HG03558 (cell line): ENCODE measurements around the gene JMJD8.
"Not testable (repeated sequence)": the region's sequence is repeated elsewhere in the genome, so short reads cannot be mapped to it uniquely, and the experiment has no call there.

Source experiments
- ATAC-seq: cut with Tn5 transposase; IDR thresholded peaks from one replicate; pipeline ENCODE4 v1.9.1; 2021; ENCODE audit warnings: moderate number of reproducible peaks; ENCODE audit not compliant: unreplicated experiment; ENCODE audit errors: extremely low read depth

The JMJD8 gene

DNA sequence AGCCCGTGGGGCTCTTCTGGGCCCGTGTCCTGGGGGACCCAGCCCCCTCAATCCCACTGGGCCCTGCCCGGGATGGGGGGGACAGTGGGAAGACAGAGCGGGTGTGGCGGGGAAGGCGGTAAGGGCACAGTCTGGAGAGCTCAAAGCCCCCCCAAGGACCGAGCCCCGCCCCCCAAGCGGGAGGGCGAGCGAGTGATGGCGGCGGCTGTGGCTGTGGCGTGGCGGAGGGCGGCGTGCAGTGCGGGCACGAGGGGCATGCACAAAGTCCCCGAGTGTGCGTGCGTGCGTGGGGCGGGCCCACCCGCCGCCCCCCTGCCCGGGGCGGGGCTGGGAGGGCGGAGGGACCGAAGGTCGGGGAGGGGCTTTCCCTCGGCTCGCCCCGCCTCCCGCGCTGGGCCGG, 9.6 kb upstream of the JMJD8 start:
- ATAC-seq = no peak

DNA sequence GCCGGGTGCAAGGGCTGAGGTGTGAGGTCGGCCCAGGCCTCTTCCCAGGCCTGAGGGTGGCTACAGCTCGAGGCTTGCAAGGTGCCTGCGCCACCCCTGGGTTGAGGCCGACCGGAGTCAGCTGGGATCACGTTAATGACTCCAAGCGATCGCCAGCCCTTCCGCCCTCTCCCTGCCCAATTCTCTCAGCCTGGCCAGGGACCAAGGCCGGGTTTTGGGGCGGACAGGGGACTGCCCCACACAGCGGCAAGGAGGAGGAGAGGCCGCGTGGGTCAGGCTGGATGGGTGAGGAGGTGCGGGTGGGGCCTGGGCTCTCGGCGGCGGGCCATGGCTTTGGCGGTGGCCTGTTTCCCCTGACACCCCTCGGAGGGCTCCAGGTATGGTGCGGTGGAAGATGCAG, 9.2 kb upstream of the JMJD8 start:
- no peak for ATAC-seq

DNA sequence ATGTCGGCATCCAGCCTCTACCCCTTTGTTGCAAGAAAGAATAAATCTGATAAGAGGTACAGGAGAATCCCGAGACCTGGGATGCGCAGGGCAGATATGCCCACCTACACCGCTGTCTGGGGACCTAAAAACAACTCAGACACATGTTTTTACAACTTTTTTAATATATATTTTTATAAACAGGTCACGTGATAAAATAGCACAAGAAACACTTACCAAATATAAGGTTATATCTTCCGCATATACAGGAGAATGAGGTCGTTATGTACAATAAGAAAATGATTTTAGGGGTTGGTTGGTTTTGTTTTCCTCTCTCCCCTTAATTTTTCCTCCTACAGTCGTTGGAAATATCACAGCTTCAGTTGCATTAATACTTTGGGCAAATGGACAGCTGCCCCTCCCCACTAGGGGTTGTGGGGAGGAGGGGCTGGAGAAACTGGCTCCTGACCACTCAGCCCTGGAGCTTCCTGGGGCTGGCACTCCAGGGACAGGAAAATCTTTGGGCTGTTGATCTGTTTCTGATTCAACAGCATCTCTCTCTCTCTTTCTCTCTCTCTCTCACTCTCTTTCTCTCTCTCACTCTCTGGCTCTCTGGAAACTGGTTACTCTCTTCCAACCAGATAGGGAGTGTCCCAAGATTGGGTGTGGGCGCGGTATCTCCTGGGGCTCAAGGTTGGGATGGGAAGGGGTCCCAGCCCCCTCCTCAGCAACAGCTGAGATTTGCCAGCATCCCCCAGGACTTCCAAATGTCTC, 8.4 kb upstream of the JMJD8 start:
- ATAC-seq = no peak

DNA sequence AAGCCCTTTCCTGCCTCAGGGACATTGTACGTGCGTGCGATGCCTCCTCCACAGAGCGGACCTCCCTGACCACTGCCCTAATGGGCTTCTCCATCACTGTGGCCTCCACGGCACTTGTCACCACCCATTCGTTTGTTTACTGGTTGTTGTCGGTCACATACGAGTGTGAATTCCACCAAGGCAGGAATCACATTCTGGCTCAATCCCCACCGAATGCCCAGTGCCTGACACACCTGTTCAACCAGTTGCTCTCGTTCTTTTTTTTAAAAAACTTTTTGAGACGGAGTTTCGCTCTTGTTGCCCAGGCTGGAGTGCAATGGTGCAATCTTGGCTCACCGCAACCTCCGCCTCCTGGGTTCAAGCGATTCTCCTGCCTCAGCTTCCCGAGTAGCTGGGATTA, 7.1 kb upstream of the JMJD8 start:
- ATAC-seq = not testable (repeated sequence)

DNA sequence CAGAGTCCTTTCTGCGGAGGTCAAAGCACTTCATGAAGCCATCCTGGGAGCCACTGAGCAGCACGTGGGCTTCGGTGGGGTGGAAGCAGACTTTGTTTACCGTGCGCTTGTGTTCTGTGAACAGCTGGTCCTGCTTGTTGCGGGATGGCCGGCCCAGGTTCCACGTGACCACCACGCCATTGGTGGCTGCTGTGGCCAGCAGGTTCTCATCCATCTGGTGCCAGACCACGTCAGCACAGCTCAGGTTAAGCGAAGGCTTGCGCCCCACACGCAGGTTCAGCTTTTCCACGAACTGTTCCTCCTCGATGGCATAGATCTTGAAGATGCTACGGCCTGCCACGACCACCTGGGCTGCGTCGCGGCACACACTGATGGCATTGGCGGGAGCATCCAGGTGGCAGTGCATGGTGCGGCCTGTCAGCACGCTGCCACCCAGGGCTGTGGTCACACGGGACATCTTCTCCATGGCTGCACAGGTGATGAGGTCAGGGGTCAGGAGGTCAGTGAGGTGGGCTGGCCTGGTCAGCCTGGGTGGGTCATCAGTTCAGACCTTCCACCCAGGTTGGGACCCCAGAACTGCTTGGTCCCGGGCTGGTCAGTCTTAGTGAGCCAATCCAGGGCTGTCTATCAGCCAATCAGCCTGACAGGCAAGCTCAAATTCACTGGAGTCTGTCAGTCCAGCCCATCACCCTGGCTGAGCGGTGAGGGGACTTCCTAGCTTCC, 5.2 kb upstream of the JMJD8 start:
- no peak for ATAC-seq

DNA sequence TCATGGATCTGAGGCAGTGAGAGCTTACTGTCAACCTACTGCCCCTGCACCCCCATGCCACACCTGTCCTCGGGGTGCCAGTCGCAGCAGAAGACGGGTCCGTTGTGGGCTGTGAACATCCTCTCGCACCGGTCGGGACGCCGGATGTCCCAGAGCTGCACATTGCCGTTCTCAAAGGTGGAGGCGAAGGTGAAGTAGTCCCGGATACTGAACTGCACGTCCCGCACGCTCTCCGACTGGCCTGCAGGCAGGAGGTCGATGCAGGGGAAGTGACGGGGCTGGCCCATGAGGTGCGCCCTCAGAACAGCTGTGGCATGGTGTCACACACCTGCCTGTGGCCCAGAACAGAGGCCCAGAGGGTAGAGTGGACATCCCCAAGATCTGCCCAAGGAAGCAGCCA, 3.4 kb upstream of the JMJD8 start:
- no peak for ATAC-seq

DNA sequence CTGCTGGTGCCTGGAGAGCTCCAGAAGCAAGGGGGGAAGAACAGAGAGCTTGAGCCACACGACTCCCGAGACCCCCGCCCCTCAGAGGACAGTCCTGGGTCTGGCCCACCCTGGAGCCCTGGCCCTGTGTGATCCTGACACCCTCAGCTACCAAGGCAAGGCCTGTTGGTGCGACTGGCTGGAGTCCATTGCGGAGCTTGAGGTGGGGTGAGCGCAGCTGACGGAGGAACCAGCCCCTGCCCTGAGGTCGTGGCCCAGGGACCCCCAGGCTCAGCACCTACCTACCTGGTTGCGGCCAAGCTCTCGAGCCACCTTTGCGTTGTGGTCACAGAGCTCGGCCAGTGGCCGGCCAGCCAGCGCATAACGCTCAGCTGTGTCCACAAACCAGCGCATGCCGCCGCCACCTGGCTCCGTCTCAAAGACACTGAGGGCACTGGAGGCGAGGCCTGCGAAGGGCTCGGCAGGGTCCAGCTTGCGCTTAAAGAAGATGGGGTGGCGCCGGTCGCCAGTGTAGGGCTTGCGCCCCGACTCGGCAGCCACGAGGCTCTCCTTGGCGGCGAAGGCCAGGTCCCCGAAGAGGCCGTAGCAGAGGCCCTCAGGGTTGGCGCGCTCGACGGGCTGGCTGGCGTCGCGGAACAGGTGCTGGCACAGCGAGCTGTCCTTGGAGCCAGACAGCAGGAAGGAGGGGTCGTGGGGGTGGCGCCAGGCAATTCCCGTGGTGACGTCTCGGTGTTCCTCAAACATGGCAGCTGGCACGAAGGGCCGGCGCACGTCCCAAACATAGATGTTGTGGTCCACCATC, 2.5 kb upstream of the JMJD8 start:
- no peak for ATAC-seq

DNA sequence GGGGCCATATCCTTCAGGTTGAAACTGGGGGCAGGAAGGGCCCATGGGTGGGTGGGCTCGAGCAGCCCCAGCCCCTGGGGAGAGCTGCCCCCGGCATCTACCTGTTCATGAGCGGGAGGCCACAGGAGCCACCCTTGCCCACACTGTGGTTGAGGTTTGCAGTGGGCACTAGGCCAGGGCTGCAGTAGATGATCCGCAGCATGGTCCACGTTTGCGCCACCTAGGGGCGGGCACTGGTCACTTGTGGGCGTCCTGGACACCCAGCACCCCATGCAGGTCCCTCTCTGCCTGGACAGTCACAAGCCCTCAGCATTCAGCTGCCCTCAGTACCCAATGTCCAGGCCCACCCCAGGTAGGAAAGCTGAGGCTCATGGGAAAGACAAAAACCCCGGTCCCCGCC, 1.8 kb upstream of the JMJD8 start:
- no peak for ATAC-seq

DNA sequence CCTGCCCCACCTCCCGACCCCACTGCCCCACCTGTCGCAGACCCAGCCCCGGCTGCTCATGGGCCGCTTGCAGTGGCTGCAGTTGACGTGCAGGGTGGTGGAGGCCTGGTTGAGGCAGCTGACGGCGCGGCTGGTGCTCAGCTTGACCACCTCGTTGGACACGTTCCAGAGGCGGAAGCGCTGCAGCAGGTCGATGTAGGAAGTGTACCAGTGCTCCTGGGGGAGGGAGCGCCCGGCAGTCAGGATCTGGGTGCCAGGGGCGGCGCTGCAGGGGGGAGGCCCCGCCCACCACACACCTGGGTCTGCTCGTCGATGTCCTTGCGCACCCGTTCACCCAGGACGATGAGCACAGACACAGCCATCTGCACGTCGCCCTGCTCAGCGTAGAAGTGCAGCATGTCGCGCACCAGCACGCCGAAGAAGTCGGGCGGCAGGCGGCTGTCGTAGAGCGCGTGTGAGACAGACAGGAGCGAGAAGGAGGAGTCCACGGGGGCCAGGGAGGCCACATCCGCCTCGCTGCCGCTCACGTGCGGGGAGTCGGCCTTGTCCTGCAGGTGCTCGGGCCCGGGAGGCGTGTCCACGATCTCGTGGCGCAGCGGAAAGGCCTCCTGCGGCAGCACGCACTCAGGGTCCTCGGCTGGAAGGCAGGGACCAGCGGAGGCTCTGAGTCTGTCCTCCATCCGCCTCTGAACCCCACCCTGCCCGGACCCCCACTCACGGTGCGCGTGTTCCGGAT, 995 bp upstream of the JMJD8 start:
- ATAC-seq = no peak

DNA sequence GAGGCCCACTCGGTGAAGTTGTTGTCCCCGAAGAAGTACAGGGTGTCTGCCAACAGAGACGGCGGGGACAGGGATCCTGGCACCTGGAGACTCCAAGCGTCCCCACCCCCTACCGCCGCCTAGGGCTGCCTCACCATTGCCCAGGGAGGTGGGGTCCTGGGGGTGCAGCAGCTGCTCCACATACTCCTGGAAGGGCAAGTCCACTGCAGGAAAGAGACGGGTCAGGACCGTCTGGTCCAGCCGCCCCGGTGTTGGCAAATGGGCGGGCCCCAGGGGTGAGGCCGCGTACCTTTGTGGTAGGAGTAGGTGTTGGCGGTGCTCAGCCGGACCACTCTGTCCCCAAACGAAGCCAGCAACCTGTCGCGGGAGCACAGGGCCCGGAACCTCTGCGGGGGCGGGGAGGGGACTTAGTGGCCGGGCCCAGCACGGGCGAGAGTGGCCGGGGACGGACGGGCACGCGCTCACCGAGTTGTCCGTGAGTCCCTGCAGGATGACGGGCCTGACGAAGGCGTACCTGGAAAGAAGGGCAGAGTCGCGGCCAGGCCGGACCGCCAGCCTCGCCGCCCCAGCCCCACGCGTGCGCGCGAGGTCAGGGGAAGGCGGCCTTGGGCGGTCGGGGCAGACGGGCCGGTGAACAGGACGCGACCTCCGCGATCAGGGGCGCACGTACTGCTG, 601 bp downstream of the JMJD8 start:
- no peak for ATAC-seq

DNA sequence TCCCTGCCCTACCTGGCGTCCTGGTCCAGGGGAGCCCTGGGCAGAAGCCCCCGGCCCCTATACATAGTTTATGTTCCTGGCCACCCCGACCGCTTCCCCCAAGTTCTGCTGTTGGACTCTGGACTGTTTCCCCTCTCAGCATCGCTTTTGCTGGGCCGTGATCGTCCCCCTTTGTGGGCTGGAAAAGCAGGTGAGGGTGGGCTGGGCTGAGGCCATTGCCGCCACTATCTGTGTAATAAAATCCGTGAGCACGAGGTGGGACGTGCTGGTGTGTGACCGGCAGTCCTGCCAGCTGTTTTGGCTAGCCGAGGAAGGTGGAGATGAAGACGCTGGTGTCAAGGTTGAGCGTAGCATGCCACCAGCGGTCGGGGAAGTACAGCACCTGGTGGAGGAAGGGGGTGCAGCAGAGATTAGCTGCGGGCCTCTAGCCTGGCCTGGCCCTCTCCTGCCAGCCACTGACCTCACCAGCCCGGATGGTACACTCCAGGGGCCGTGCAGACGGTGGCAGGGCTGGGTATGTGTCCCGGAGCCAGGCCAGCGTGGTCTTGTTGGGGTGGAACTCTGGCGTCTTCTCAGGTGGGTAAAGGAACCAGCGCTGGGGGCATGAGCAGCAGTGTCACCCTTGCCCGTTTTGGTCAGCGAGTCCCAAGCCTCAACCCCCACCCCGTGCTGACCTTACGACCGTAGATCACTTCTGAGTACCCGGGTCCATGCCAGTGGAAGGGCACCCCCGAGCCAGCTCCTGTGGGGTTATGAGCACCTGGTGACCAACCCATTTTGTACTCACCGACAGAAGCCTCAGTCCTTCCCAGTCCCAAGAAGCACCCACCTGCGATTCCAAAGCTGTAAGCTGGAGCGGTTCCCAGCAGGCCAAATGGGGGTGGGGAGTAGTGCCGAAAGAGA, 1.4 kb downstream of the JMJD8 start:
- no peak for ATAC-seq

DNA sequence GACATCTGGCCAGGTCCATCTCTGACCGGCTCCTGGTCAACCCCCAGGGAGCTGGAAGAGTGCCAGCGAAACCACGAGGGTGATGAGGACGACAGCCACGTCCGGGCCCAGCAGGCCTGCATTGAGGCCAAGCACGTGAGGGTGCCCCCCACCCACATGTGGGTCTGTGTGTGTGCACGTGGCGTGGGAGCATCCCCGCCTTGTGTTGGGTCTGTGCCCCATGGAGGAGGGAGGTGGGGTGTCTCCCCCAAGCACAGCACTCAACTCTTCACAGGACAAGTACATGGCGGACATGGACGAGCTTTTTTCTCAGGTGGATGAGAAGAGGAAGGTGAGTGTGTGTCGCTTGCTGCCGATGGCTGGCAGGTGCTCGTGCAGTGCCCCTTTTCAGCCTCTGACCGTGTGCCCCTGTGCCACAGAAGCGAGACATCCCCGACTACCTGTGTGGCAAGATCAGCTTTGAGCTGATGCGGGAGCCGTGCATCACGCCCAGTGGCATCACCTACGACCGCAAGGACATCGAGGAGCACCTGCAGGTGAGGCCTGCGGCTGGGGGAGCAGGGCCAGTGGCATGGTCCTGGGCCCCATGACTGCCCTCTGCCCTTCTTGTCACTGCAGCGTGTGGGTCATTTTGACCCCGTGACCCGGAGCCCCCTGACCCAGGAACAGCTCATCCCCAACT, 2.2 kb downstream of the JMJD8 start:
- ATAC-seq = no peak

DNA sequence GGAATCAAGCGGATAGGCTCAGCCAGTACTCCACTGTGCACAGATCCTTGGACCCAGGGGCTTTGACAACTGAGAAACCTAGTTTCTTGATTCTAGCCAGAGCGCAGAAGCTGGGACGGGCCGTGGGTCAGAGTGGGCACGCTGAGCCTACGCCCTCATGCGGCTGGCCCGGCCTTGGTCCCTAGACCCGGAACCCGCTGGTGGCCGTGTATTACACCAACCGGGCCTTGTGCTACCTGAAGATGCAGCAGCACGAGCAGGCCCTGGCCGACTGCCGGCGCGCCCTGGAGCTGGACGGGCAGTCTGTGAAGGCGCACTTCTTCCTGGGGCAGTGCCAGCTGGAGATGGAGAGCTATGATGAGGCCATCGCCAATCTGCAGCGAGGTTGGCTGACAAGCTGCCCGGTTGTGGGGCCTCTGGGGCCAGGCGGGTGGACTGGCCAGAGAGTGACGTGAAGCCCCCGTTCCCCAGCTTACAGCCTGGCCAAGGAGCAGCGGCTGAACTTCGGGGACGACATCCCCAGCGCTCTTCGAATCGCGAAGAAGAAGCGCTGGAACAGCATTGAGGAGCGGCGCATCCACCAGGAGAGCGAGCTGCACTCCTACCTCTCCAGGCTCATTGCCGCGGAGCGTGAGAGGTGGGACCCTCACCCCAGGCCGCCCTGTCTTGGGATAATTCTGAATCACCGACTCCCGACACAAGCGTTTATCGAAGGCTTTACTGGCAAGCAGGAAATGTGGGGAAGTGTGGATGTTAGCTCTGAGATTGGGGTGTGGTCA, 3.0 kb downstream of the JMJD8 start:
- ATAC-seq = no peak

DNA sequence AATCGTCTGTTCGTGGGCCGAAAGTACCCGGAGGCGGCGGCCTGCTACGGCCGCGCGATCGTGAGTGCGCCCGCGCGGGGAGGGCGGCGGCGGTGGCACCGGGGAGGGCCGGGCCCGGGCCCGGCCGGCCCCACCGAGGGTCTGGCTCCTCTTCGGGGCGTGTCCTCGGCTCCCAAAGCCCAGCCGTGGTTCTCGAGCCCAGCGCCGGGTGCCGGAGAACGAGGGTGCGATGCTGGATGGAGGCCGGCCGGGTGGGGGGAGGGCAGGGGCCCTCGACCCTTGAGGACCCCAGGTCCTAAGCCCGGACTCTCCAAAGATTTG, 3.5 kb downstream of the JMJD8 start:
- ATAC-seq = no peak

DNA sequence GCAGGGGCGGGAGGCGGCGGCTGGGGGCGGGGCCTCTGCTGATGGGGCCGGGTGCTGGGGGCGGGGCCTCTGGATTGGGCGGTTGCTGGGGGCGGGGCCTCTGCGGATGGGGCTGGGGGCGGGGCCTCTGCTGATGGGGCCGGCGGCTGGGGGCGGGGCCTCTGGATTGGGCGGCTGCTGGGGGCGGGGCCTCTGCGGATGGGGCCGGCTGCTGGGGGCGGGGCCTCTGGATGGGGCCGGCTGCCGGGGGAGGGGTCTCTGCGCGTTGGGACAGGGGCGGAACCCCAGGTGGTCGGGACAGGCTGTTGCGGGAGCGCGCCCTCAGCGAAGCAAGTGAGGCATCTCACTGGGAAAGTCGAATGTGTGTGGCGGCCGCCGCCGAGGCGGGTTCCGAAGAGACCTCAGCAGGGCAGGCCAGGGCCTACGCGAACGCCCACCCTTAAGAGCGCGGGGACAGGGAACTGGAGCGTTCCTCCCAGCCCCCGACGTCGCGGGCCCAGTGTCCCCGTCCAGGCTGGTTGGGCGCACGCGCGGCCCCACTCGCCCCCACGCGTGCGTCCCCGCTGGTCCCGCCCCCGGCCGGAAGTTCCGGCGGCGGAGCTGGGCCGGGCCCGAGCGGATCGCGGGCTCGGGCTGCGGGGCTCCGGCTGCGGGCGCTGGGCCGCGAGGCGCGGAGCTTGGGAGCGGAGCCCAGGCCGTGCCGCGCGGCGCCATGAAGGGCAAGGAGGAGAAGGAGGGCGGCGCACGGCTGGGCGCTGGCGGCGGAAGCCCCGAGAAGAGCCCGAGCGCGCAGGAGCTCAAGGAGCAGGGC, 4.1 kb downstream of the JMJD8 start, which contains the start of gene STUB1:
Gene STUB1 (plus strand): TSS at position 597 of the 811 bp plus-strand sequence. CDS start 116 bp downstream, at position 713.
- no peak for ATAC-seq

DNA sequence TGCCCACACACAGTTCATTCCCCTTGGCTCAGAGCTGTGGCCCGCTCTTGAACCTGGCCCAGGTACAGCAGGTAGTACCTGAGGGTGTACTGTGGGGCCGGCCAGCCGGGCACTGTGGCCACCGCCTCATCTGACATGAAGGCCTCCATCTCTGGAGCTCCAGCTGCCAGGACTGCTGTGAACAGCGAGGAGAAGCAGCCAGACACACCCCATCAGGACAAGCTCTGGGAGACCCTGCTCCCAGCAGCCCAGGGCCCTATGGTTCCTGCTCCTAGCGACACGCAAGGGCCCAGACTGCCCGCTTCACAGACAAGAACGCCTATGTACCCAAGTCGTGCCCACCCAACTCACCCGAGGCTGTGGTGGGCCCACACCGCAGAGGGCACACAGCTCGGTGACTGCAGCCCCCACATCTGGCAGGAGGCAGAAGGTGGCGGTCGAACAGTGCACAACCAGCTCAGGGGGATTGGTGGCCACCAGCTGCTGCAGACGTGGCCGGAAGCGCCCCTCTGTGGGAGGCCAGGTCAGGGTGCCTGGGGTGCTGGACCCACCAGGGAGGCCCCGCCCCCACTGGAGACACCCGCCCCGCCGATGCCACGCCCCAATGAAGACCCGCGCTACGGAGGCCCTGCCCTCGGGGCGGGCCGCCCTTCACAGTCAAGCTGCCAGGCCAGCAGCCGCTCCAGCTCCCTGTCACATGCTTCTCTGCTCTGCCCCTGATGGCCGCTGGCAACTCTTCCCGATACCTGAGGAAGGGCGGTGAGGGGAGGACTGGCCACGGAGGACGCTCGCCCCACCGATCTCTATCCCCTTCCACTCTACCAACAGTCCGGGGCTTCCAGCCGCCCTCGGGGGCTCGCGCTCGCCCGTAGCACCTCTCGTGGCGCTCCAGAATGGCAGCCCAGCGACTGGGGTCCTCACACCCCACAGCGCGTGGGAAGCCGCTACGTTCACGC, 5.0 kb downstream of the JMJD8 start:
- ATAC-seq = no peak
